Renal cortical epithelial cell (primary cell): ENCODE results near the gene TOR1A. TPM values are rescaled to one million over a fixed set of nuclear protein-coding genes. Genes with fewer than 3 reads are reported as not detected.

Source experiments
- DNase-seq: peaks from one replicate; pipeline ENCODE4 v3.0.0-alpha.2; 2011; ENCODE audit warnings: low read depth
- total RNA-seq: library from RNA; depleted of rRNA; stranded (reverse); fragments of >200 nt; gene quantifications from 2 replicates; pipeline ENCODE4 v1.2.3, GENCODE V29; 2014

The TOR1A gene, protein sequence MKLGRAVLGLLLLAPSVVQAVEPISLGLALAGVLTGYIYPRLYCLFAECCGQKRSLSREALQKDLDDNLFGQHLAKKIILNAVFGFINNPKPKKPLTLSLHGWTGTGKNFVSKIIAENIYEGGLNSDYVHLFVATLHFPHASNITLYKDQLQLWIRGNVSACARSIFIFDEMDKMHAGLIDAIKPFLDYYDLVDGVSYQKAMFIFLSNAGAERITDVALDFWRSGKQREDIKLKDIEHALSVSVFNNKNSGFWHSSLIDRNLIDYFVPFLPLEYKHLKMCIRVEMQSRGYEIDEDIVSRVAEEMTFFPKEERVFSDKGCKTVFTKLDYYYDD
- total RNA-seq = 48.4 and 52.8 TPM in 2 replicates

- DNase-seq = peak; percentile 89
These were observed at the start of gene TOR1A for GRCh38 chr9:129823935-129824601. Gene TOR1A (minus strand): TSS chr9:129824136. CDS start chr9:129824085, 51 bp downstream.

GRCh38 chr9:129871046-129871445 lies 47.1 kb upstream of the TOR1A start:
- no peak for DNase-seq

DNA sequence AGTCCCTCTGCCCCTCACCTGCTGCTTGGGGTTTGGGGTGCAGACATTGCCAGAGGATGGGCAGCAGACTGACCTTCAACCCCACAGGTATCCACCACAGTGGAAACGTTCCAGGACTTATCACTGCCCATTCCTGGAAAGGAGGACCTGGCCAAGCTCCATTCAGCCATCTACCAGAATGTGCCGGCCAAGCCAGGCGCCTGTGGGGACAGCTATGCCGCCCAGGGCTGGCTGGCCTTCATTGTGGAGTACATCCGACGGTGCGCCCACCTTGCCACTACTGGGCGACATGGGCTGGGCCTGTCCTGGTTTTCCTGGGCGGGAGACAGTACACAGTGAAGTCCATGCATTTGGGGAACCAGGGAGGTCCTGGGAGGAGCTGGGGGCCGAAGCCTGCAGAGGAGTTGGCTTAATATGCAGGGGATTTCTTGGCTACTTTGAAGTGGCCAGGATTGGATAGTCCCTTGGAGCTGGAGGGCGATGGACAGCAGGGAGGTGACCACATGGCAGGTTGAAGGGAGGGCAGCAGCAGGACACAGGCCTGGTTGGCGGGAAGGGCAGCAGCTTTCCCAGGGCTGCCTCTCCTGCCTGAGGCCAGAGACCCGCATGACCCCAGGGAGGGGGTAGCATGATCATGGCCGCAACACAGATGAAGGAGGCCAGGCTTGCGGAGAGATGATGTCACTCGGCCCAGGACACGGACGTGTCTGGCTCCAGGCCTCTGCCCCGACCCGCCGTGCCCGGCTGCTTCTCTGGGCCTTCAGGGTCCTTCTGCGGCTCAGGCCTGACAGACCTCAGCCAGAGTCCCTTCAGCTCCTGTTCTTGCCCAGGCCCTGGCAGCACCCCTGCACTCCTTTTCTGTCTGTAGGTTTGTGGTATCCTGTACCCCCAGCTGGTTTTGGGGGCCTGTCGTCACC lies 45.9 kb upstream of the TOR1A start:
- DNase-seq = no peak

DNA sequence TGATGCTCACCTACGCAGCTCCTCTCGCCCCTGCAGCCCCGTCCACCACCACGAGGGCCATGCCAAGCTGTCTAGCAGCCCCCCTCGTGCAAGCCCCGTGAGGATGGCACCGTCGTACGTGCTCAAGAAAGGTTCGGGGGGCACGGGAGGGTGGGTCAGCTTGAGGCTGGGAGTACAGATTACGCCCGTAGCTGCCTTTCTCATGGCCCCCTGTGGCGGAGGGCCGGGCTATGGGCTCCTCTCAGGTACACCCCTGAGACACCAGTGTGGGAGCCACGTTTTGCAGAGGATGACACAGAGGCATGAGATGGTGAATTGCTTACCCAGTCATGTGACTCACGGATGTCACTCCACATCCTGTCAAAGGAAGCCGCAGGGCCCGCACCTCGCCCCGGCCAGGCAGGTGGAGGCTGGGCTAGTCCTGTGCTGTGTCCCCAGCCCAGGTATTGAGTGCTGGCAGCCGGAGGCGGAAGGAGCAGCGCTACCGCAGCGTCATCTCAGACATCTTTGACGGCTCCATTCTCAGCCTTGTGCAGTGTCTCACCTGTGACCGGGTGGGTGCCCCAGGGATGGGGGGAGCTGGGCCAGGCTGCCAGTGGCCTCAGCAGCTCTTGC lies 45.0 kb upstream of the TOR1A start:
- no peak for DNase-seq

GRCh38 chr9:129868023-129868871 lies 44.3 kb upstream of the TOR1A start:
- DNase-seq = no peak

DNA sequence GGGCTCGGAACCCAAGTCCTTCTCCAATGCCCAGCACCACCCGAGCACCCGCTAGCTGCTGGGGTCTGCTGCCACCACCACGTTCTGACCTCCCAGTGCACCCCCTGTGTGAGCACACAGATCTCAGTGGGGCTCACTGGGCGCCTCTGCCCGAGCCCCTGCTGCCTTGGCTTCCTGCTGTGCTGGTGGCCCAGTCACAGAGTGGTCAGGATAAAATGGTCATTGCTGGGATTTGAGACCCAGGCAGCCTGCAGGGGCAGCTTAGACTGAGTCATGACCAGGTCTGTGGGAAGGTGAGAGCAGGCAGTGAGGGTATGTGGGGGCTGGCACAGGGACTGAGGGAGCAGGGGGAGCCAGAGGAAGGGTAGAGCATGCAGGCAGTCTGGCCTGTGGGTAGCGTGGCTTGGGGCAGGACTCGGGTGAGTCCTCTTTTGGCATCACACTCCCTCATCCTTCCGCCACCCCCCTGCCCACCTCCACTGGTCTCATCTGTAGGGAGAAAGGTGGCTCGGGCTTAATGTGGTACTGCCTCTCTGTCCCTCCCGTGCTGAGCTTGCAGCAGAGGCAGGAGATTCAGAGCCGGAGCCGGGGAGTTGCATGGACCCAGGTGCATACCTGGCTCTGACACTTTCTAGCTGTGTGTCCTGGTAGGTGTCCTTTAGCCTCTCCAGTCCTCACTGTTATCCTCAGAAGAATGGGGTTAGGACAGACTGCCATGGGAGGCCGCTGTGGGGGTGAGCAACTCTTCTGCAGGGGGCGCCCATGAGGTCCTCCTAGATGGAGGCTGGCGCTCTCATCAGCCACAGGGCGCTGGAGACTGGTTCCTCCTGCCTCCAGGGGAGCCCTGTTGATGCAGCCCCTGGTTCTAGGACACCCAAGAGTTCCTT lies 43.4 kb upstream of the TOR1A start:
- no peak for DNase-seq

DNA sequence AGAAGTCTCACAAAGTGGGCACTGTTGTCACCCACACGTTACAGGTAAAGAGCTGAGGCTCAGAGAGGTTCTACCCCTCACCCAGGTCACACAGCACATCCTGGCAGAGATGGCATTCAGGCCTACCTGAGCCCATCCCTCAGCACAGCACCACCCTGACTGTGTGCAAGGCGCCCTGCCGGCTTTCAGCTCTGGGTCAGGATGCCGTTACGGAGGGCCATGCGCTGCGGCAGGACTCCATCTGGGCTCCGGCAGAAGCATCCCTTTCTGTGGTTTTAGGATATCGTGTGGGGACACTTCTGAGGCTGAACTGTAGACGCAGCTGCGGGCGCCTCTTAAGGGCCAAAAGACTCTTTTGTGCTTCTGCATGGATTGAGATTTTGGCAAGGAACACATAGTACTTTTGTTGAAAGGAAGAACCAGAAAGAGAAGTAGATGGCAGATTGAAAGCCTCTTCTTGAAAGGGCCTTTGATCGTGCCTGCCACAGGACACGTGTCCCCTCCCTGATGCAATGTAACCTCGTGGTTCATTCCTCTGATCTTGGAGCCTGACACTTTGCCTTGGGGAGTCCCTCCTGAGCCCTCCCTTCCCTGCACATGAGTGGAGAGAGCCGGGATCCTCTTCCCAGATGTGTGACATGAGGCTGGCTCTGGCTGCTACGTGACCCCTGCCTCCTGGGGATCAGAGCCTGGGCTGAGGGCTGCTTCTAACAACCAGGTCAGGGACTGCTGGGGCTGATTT lies 42.6 kb upstream of the TOR1A start:
- DNase-seq = no peak

DNA sequence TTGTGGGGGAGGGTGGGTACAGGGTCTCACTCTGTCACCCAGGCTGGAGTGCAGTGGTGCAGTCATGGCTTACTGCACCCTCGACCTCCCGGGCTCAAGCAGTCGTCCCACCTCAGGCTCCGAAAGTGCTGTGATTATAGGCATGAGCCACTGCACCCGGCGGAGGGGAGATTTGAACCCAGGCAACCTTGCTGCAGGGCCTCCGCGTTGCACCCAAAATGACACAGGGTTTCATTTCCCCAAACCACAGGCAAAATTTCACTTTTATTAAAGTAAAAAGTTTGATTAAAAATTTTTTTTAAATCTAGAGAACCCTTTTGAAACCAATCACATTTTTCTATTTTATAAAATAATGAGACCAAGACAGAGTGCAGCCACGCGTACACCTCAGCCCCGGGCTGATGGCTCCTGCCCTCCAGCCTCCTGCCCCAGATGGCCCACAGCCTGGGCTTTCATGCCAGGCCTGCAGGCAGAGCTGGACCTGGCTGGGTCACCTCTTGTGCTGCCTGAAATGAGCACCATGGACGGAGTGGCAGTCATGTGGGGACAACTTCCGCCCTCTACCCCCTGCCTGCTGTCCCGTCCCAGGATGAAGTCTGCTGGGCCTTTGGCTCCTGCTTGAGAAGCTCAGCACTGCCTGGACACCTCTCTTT lies 41.9 kb upstream of the TOR1A start:
- DNase-seq = no peak

DNA sequence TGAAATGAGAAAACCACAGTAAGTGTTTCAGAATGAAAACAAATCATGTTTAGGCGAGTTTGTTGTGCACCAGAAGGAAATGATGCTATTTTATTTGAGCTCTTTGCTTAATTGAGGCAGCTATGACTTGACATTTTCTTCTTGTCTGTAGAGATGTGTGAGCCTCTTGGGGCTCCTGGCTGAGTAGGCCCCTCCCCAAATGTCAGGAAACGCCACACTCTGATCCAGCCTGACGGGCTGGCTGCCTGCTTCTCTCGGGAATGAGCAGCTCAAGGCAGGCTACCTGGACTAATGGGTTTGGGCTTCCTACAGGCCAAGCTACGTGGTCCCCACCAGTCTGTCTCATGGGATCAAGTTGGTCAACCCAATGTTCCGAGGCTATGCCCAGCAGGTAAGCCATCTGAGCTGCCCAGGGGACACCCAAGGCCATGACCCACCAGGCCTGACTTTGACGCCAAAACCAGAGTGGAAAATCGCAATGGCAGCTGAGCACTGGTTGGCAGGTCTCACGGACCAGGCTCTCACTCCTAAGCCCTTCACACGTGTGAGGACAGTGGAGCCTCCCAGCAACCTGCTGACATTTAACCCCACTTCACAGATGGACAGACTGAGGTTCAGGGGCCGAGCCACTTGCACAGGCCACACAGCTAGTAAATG lies 41.2 kb upstream of the TOR1A start:
- no peak for DNase-seq

DNA sequence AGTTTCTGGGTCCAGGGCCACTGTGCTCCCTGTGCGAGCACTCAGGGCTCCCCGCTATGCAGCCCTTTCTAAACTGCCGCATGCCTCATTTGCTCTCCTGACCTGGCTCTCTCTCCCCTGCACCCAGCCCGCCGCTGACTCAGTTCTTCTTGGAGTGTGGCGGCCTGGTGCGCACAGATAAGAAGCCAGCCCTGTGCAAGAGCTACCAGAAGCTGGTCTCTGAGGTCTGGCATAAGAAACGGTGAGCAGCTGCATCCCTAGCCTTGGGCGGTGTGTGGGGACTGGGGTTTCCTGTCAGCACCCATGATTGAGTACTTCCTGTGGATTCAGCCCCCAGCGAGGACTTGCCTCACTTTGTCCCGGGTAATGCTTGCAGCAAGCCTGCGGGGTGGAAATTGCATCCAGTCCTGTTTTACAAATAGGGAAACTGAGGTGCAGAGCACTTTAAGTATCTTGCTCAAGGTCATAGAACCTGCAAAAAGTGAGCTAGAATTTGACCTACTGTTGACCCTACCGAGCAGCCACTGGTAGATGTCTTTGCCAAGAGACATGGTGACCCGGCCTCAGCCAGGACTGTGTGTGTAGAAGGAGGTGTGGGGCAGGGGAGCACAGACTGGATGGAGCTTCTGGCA lies 39.2 kb upstream of the TOR1A start:
- no peak for DNase-seq

DNA sequence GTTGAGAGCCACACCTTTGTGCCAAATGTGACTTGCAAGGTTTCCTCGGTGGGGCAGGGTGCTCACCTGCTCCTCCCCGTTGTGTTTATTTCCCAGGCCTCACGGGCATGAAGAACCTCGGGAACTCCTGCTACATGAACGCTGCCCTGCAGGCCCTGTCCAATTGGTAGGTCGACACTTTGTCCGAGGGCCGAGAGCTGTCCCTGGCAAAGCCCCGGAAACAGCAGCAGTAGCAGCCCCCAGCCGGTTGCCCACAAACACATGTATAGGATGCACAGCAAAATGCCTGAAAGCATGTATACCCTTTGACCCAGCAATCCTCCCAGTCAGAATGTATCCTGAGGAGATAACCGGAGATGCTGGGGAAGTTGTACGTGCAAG lies 37.5 kb upstream of the TOR1A start:
- no peak for DNase-seq

DNA sequence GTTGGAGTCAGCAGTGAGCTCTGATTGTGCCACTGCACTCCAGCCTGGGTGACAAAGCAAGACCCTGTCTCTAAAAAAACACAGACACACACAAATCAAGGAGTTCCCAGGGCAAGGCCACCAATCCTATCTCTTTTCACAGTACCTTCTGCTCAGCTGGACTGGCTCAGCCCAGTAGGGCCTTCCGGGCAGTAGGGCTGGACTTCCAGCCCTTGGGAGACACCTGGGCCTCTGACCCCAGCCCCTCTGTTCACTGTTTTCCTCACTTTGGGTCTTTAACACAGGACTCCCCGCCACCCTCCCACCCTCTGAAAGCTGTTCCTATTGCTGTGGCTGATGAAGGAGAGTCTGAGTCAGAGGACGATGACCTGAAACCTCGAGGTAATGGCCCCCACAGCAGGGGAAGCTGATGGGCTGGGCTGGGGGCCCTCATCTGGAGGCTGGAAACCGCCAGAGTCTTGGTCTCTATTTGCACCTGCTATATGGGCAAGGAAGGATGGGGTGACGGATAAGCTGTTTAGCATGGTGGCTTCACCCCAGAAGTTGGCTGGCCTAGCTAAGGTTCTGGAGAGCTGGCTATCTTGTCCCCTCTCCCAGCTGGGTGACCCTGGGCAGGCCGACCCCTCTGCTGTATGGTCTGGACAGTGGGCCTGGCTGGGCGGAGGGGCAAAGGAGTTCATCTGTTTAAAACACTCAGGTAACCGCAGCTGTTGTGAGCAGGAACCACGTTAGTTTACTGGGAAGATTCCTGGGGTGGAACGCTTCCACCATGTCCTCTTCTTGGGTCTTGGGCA lies 36.9 kb upstream of the TOR1A start:
- DNase-seq = no peak

DNA sequence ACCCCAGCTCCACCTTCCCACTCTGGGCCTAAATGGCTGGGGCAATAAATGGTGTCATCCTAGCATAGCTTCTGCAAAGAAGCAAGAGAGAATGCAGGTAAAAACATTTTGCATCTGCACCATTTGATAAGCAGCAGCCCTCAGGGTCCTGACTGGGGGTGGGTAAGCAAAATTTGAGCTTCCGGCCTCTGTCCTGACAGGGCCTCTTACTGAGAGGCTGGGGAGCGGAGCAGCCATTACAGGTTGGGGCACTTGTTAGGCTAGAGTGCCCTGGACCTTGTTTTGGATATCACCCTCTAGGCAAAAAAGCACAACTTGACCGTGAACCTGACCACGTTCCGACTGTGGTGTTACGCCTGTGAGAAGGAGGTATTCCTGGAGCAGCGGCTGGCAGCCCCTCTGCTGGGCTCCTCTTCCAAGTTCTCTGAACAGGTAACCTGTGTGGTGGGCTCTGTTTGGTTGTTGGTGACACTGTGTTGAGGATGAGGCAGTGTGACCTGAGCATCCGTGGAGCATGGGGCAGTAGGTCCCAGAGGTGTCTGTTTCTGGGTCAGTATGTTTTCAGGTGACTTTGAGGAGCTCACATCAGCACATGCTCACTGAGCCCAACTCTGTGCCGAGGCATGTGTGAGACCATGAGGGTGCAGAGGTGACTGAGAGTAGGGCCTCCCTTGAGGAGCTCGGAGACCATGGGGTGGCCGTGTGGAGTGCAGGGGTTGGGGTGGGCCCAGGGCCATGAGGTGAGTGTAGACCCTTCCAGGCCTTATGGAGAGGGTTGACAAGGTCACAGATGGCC lies 34.4 kb upstream of the TOR1A start:
- no peak for DNase-seq

GRCh38 chr9:129857207-129857606 lies 33.3 kb upstream of the TOR1A start:
- no peak for DNase-seq

GRCh38 chr9:129854588-129855110 lies 30.7 kb upstream of the TOR1A start:
- DNase-seq = no peak

DNA sequence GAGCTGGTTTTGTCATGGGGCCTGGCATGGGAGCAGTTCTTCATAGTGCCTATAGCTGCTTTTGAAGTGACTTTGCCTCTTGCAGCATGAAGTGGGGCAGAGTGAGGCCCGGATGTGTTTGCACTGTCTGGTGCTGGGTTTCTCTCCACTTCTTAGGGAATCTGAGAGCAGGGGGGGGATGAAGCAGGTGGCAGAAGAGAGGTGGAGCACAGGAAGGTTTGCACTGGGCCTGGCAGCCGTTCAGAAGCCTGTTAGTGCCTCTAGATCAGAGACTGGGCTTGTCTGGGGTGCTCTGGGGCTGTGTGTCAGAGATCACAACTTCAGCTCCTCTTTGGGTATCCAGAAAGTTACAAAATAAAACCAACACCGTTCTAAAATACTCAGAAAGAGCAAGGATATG lies 29.7 kb upstream of the TOR1A start:
- DNase-seq = no peak
